Stimulated activated CD4-positive, alpha-beta T cell treated with anti-CD3 and anti-CD28 coated beads, Interleukin-1b, Interleukin-23, amount 100 ng/mL, for 48 hours (primary cell): ENCODE data around the gene RPUSD3.
"Not testable (repeated sequence)": the region's sequence is repeated elsewhere in the genome, so short reads cannot be mapped to it uniquely, and the experiment has no call there.

ENCODE experiments used
- DNase-seq: peaks from one replicate; pipeline ENCODE4 v3.0.0-alpha.2; 2020

Gene RPUSD3

GRCh38 chr3:9864200-9864927, 20.6 kb upstream of the RPUSD3 start:
- DNase-seq = no peak

- DNase-seq = no peak
Observed at GRCh38 chr3:9863058-9863772, 19.4 kb upstream of the RPUSD3 start.

GRCh38 chr3:9862391-9863057, 18.7 kb upstream of the RPUSD3 start:
- DNase-seq = peak; percentile 18

DNA sequence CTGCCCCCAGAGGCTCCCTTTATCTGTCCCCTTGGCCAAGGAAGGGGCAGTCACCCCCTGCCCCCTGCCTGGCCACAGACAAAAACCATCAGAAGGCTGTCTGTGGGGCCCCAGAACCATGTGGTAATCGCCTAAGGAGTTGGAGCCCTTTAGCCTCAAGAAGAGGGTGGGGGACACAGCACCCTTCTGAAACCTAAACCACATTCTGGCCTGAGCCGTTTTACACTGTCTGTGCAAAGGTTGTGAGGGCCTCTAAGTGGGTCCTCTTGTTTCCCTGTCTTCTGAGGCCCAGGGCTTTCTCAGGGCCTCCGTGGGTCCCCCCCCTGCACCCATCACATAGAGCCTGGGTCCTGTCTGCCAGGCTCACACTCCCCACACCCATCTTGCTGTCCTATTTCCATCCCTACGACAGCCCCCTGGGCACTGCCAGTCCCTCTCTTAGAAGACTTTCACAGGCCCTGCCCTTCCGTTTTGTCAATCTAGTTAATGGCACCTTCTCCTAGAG, 17.9 kb upstream of the RPUSD3 start:
- DNase-seq = no peak

GRCh38 chr3:9861201-9861600, 17.4 kb upstream of the RPUSD3 start:
- no peak for DNase-seq

DNA sequence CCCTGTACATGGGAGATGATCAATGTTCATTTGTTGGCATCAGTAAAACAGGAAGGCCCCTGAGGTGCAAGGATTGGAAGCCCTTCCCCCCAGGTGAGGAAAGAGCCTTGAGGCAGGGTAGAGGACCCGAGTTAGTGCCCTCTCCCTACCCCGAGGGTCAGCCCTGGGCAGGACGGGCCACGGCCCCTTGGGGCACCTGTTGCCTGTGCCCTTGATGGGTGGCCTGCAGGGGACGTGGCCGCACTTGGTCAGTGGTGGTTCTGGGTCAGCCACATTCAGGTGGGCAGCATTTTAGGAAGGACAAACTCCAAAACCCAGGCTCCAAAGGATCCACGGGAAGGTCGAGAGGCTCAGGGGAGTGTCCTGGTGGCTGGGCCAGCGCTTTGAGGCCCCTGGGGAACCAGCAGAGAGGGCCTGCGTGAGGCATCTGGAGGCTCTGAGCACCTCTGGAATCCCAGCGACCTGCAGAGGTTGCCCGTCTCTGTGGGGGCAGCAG, 15.8 kb upstream of the RPUSD3 start:
- DNase-seq = no peak

GRCh38 chr3:9855594-9855993, 11.8 kb upstream of the RPUSD3 start:
- no peak for DNase-seq

DNA sequence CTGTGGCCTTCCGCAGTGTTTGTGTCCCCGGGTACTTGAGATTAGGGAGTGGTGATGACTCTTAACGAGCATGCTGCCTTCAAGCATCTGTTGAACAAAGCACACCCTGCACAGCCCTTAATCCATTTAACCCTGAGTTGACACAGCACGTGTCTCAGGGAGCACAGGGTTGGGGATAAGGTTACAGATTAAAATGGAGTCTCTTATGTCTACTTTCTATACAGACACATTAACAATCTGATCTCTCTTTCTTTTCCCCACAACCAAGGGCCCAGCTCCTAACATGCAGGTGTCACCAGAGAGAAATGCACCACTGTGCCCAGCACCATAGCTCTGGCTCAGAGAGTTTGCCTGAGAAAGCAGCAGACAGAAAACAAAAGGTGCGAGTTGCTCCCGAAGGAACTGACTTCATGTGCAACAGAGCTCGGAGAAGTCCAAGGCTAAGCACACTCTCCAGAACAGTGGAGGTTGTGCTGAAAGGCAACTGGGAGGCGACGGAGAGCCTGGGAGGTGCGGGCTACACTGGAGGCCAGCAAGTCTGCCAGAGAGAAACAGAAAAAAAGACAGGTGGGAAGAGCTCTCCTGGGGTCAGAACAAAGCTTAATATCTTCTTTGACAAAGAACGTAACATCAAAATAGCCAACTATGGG, 10.6 kb upstream of the RPUSD3 start:
- DNase-seq = not testable (repeated sequence)

- no peak for DNase-seq
Observed at GRCh38 chr3:9852528-9852927, 8.7 kb upstream of the RPUSD3 start.

DNA sequence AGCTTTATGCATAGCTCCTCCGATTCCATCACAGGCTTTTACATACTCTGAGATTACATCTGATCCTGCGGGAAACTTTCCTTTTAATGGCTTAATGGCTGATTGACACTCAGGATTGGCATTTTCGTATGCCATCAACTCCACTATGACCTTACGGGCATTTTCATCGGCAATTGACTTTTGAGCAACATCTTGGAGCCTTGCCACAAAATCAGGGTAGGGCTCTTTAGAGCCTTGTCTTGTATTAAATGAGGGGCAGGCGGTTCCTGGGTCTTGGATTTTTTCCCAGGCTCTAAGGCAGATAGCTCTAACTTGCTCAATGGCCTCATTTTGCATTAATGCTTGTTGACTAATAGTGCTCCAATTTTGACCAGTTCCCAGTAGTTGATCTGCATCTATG, 8.1 kb upstream of the RPUSD3 start:
- not testable (repeated sequence) for DNase-seq

GRCh38 chr3:9851383-9851782, 7.6 kb upstream of the RPUSD3 start:
- DNase-seq = not testable (repeated sequence)

DNA sequence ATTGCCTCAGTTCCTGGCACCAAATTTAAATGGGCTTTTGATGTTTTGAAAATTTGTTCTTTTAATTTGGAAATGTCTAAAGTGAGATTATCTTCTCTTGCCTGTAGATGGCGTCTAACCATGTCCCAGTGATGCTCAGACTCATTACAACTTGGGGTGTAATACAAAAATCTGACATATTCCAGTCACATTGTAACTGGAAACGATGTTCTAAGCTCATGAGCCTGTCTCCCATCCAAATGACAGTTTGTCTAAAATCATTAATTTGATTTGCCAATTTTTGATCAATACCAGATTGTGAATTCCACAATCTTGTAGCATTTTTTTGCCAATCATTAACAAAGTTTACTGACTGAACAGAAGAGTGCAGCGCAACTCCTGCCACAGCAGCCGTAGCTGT, 5.1 kb upstream of the RPUSD3 start:
- DNase-seq = not testable (repeated sequence)

DNA sequence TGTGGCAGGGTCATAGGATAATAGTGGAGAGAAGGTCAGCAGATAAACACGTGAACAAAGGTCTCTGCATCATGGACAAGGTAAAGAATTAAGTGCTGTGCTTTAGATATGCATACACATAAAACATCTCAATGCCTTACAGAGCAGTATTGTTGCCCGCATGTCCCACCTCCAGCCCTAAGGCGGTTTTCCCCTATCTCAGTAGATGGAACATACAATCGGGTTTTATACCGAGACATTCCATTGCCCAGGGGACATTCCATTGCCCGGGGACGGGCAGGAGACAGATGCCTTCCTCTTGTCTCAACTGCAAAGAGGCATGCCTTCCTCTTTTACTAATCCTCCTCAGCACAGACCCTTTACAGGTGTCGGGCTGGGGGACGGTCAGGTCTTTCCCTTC, 4.1 kb upstream of the RPUSD3 start:
- not testable (repeated sequence) for DNase-seq

- no peak for DNase-seq
Observed at GRCh38 chr3:9846931-9847488, 3.2 kb upstream of the RPUSD3 start.

GRCh38 chr3:9846231-9846630, 2.4 kb upstream of the RPUSD3 start:
- no peak for DNase-seq

- no peak for DNase-seq
Observed at GRCh38 chr3:9841015-9841414, 2.8 kb downstream of the RPUSD3 start.

GRCh38 chr3:9838856-9839255, 5.0 kb downstream of the RPUSD3 start:
- no peak for DNase-seq

DNA sequence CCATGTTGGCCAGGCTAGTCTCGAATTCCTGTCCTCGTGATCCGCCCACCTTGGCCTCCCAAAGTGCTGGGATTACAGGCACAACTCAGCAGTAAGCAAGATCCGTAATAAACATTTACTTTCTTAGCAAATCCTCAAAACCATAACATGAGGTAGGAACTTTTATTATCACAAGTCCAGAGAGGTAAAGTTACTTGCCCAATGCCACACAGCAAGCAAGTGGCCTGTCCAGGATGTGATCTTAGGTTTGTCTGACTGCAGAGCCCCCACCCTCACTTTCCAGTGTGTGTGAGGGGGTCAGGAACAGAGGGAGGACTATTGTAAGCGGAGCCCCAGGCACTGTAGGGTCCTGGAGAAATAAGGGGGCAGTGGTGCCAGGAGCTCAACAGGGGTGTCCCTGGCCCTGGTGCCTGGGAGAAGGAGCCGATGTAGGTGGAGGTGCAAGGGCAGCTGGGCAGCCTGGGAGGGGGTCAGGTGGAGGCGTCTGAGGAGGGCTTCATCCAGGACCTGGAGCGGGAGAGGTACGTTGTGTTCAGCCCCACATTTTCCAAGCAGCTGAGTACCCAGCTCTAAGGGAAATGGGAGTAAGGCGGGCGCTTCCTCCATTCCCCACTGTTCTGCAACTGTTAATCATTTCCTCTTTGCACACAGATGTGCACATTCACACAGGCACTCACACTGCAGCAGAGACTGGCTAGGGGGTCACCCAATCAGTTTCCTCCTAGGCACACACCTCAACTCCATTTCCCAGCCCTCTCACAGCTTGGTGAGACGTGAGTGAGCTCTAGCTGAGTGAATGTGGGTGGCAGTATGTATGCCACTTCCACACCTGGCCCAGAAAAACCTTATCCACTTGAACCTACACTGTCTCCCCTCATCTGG, 5.9 kb downstream of the RPUSD3 start:
- DNase-seq = no peak

DNA sequence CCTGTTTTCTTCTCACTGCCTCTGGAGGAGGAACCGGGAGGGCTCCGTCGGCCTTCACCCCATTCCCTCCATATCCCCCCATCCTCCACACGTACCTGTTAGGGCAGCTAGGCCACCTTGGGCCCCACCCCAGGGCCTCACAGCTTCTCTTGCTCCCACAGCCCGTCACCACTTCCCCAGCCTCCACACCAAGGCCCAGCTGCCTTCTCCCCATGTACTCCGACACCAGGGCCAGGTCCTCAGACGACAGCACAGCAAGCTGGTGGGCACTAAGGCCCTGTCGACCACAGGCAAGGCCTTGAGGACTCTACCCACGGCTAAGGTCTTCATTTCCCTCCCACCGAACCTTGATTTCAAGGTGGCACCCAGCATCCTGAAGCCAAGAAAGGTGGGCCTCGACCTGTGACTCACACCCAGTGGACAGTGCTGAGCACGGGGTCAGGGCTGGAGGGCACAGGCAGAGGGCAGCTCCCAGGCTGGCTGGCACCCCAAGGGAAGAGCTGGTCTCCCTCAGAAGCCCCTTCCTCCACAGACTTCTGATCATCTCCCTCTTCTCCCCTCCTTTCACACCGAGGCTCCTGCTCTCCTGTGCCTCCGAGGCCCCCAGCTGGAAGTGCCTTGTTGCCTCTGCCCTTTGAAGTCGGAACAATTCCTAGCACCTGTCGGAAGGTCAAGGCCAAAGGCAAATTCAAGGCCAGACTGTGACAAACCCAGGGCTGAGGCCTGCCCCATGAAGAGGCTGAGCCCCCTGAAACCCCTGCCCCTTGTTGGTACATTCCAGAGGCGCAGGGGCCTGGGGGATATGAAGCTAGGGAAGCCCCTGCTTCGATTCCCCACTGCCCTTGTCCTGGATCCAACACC, 9.1 kb downstream of the RPUSD3 start:
- no peak for DNase-seq

DNA sequence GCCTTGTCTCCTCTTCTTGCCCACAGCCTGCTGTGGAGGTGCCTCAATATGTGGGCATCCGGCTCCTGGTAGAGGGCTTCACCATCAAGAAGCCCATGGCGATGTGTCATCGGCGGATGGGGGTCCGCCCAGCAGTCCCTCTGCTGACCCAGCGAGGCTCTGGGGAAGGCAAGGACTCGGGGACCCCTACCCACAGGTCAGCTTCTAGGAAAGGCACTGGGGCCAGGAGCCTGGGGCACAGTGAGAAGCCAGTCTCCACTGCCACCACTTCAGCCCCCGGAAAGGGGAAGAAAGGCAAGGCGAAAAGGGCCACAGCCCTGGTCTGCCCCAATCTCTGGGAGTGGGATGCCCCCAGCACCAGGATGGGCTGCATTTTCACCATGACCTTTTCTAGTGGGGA, 10.7 kb downstream of the RPUSD3 start:
- DNase-seq = no peak

GRCh38 chr3:9831253-9831652, 12.6 kb downstream of the RPUSD3 start:
- DNase-seq = no peak
